ENCODE results near the gene GTF2A2. TPM values are rescaled to one million over a fixed set of nuclear protein-coding genes. Genes with fewer than 3 reads are reported as not detected.

GTF2A2 gene
- polyA plus RNA-seq, 1 experiment: 10.8 TPM

GRCh38 chr15:59594493-59594942 lies 62.8 kb downstream of the GTF2A2 start:
- Histone ChIP-seq H3K27me3 (ENCODE audit: control insufficient read depth, insufficient read depth, low read length) (no peaks in the 10 kb centered on the region), H3K4me3 (ENCODE audit: low read depth, low read length) (no peak overlapping the region), H3K36me3 (ENCODE audit: control insufficient read depth, insufficient read depth, low read length) (no peaks in the 10 kb centered on the region)
- CTCF ChIA-PET: interaction anchor here (0.6 kb wide), 1 partner anchor 13 kb away, joined by 4 read pairs; no protein-coding TSS in a partner anchor
- DNase-seq (ENCODE audit: low read depth): peak; percentile 9
- POLR2A ChIA-PET: interaction anchor here (0.6 kb wide), 1 partner anchor 130 kb away, joined by 4 read pairs; no protein-coding TSS in a partner anchor
- TF ChIP-seq, protein P1, sequence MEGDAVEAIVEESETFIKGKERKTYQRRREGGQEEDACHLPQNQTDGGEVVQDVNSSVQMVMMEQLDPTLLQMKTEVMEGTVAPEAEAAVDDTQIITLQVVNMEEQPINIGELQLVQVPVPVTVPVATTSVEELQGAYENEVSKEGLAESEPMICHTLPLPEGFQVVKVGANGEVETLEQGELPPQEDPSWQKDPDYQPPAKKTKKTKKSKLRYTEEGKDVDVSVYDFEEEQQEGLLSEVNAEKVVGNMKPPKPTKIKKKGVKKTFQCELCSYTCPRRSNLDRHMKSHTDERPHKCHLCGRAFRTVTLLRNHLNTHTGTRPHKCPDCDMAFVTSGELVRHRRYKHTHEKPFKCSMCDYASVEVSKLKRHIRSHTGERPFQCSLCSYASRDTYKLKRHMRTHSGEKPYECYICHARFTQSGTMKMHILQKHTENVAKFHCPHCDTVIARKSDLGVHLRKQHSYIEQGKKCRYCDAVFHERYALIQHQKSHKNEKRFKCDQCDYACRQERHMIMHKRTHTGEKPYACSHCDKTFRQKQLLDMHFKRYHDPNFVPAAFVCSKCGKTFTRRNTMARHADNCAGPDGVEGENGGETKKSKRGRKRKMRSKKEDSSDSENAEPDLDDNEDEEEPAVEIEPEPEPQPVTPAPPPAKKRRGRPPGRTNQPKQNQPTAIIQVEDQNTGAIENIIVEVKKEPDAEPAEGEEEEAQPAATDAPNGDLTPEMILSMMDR (IDR thresholded peaks at IDR 0.05; ENCODE audit: insufficient read depth, low read depth, low read length): no peak

GRCh38 chr15:59591356-59591755 lies 66.0 kb downstream of the GTF2A2 start:
- POLR2A ChIA-PET: no interaction called here
- CTCF ChIA-PET: interaction anchor here (1.6 kb wide), 1 partner anchor 62 kb away, joined by 6 read pairs; no protein-coding TSS in a partner anchor
- H3K36me3 ChIP-seq (ENCODE audit: control insufficient read depth, insufficient read depth, low read length): no peaks in the 10 kb centered on the region
- TF ChIP-seq, protein P1 (IDR thresholded peaks at IDR 0.05; ENCODE audit: insufficient read depth, low read depth, low read length): no peak
- no peak overlapping the region for H3K4me3 ChIP-seq (ENCODE audit: low read depth, low read length)
- H3K27me3 ChIP-seq (ENCODE audit: control insufficient read depth, insufficient read depth, low read length): no peaks in the 10 kb centered on the region
- DNase-seq (ENCODE audit: low read depth): no peak

- Histone ChIP-seq H3K4me3 (ENCODE audit: low read depth, low read length) (no peak overlapping the region), H3K36me3 (ENCODE audit: control insufficient read depth, insufficient read depth, low read length) (no peaks in the 10 kb centered on the region), H3K27me3 (ENCODE audit: control insufficient read depth, insufficient read depth, low read length) (no peaks in the 10 kb centered on the region)
- TF ChIP-seq, protein P1 (IDR thresholded peaks at IDR 0.05; ENCODE audit: insufficient read depth, low read depth, low read length): no peak
- ChIA-PET CTCF (no interaction called here), POLR2A (no interaction called here)
- no peak for DNase-seq (ENCODE audit: low read depth)
Measured at GRCh38 chr15:59590027-59590426, 67.3 kb downstream of the GTF2A2 start.

Other genes with a start within 250 kb of the GTF2A2 start
- gene FAM81A, start 219.3 kb downstream of the GTF2A2 start, polyA plus RNA-seq (2011; rRNA removed): 0.06 TPM in 1 of 2 replicates, not detected in the other
- gene GCNT3, start 45.7 kb downstream of the GTF2A2 start, polyA plus RNA-seq (2011; rRNA removed): not detected in 2 replicates
- 25.3 and 38.9 TPM in 2 replicates for gene BNIP2, start 31.8 kb upstream of the GTF2A2 start, polyA plus RNA-seq (2011; rRNA removed)

Data from BJ (cell line).